IgD-negative memory B cell (primary cell): ENCODE results near the gene DDI1. TPM values are rescaled to one million over a fixed set of nuclear protein-coding genes. Genes with fewer than 3 reads are reported as not detected.
A peak's percentile ranks its signal among the peaks of the same experiment; 100 is the strongest.

Source experiments
- H3K27ac Mint-ChIP-seq, 3 donors: one replicate each; pipeline ENCODE4 v1.8.0; 2020 to 2022; ENCODE audit warnings: mild to moderate bottlenecking in 3 of 3, mixed read lengths in 3 of 3, moderate library complexity in 1 of 3
- H3K27me3 Mint-ChIP-seq: one replicate; pipeline ENCODE4 v1.8.0; 2021; ENCODE audit warnings: mixed read lengths
- H3K36me3 Mint-ChIP-seq: one replicate; pipeline ENCODE4 v1.8.0; 2020; ENCODE audit warnings: mild to moderate bottlenecking, mixed read lengths
- H3K4me1 Mint-ChIP-seq, 3 donors: one replicate each; pipeline ENCODE4 v1.8.0; 2020 to 2022; ENCODE audit warnings: mixed read lengths in 3 of 3, mild to moderate bottlenecking in 1 of 3
- H3K4me3 Mint-ChIP-seq, 4 donors: one replicate each; pipeline ENCODE4 v1.8.0; 2020 to 2022; ENCODE audit warnings: mild to moderate bottlenecking in 4 of 4, mixed read lengths in 4 of 4, moderate library complexity in 3 of 4
- H3K9me3 Mint-ChIP-seq, 3 donors: one replicate each; pipeline ENCODE4 v1.8.0; 2020 to 2021; ENCODE audit warnings: mixed read lengths in 3 of 3, mild to moderate bottlenecking in 1 of 3
- polyA plus RNA-seq: library from polyadenylated mRNA; unstranded; fragments of 300-500 nt; fragmentation: Illumina TruSeq; gene quantifications from one replicate; pipeline ENCODE4 v1.2.3, GENCODE V29; 2021

Gene DDI1
- polyA plus RNA-seq, 1 donor from 2014 or later = 0.10 TPM

DNA sequence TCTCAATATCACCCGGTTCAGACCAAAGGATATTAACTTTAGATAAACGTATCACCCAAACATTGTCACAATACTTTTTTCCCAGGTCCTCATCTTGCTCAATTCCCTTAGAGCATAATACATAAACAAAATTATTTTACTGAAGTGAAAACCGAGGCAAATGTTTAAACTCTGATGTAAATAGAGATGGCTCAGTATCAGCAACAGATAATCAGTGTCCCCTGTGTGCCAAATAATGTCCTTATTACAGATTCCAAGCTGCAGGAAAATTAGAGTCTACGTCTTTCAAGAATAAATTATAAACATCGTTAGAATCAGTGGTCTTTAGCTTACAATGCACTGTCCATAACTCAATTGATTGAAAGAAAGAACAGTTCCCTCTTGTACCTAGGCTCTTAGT lies 50.2 kb downstream of the DDI1 start:
- no peaks in the 10 kb centered on the region for H3K27me3 Mint-ChIP-seq
- H3K4me1 Mint-ChIP-seq = peaks cover 0 to 4% (median 0%) of the 10 kb centered on the region in 3 donors
- H3K4me3 Mint-ChIP-seq = no peak overlapping the region
- H3K36me3 Mint-ChIP-seq = no peaks in the 10 kb centered on the region
- H3K9me3 Mint-ChIP-seq = no peaks in the 10 kb centered on the region
- peak overlapping the region in 1 of 3 donors; percentile 52 for H3K27ac Mint-ChIP-seq

Other genes with a start within 250 kb of the DDI1 start
- gene PDGFD, start 127.5 kb downstream of the DDI1 start, polyA plus RNA-seq = 2.3 TPM